CD4-positive, alpha-beta T cell (primary cell): Measurements from ENCODE around the gene AFF3. TPM values are rescaled to one million over a fixed set of nuclear protein-coding genes. Genes with fewer than 3 reads are reported as not detected.

Experiments used
- ATAC-seq: fragments of 200-7000 bp; cut with Tn5 transposase; one replicate; pipeline ENCODE4 v1.10.0; 2022; ENCODE audit warnings: mild to moderate bottlenecking; ENCODE audit not compliant: poor library complexity
- CTCF ChIA-PET: fragments of 350-600 bp; sonication (Branson Sonifier 250); formaldehyde crosslinking; loops from one replicate; lab custom pipeline; 2021; ENCODE audit warnings: antibody characterized with exemption, inconsistent platforms; lab: Charles Lee
- POLR2A ChIA-PET: fragments of 350-600 bp; sonication (Branson Sonifier 250); formaldehyde crosslinking; loops from one replicate; lab custom pipeline; 2021; ENCODE audit warnings: antibody characterized with exemption, inconsistent platforms; lab: Charles Lee
- DNase-seq, 14 experiments: peaks; one replicate each; pipeline ENCODE4 v3.0.0-alpha.2; 2013 to 2020; ENCODE audit warnings: mixed read lengths in 2 of 14
- H3K27ac ChIP-seq, 2 donors: one replicate each; pipeline versions ENCODE4 v1.5.1 to v1.7.0; 2013; ENCODE audit warnings: low read length in 2 of 2, low read depth in 1 of 2, mild to moderate bottlenecking in 1 of 2
- H3K27me3 ChIP-seq, 2 experiments: 1 replicate in 1 of 2; 2 replicates in 1 of 2; pipeline versions ENCODE4 v1.6.1 to v1.7.0; 2013; ENCODE audit warnings: low read length in 2 of 2, control low read depth in 1 of 2, mild to moderate bottlenecking in 1 of 2, moderate library complexity in 1 of 2; ENCODE audit not compliant: insufficient read depth in 2 of 2, control insufficient read depth in 1 of 2
- H3K36me3 ChIP-seq: one replicate; pipeline ENCODE4 v1.6.1; 2013; ENCODE audit warnings: low read length, control low read depth; ENCODE audit not compliant: insufficient read depth
- H3K4me1 ChIP-seq: one replicate; pipeline ENCODE4 v1.6.1; 2013; ENCODE audit warnings: low read length, control low read depth; ENCODE audit not compliant: insufficient read depth
- H3K4me3 ChIP-seq: one replicate; pipeline ENCODE4 v1.5.1; 2013; ENCODE audit warnings: mild to moderate bottlenecking, low read length, moderate library complexity
- H3K9me3 ChIP-seq, 2 experiments: 1 replicate in 1 of 2; 2 replicates in 1 of 2; pipeline versions ENCODE4 v1.6.1 to v1.7.0; 2013; ENCODE audit warnings: low read length in 2 of 2, mild to moderate bottlenecking in 2 of 2, control low read depth in 1 of 2, moderate library complexity in 1 of 2; ENCODE audit not compliant: control insufficient read depth in 1 of 2, insufficient read depth in 1 of 2
- H3K27ac Mint-ChIP-seq: one replicate; pipeline ENCODE4 v1.8.0; 2020; ENCODE audit warnings: mixed read lengths
- H3K27me3 Mint-ChIP-seq: one replicate; pipeline ENCODE4 v1.8.0; 2021; ENCODE audit warnings: mixed read lengths
- H3K36me3 Mint-ChIP-seq: one replicate; pipeline ENCODE4 v1.8.0; 2021; ENCODE audit warnings: low read depth, mixed read lengths
- H3K4me1 Mint-ChIP-seq: one replicate; pipeline ENCODE4 v1.8.0; 2021; ENCODE audit warnings: low read depth, mixed read lengths
- H3K4me3 Mint-ChIP-seq: one replicate; pipeline ENCODE4 v1.8.0; 2020; ENCODE audit warnings: mild to moderate bottlenecking, mixed read lengths
- H3K9me3 Mint-ChIP-seq: one replicate; pipeline ENCODE4 v1.8.0; 2020; ENCODE audit warnings: mixed read lengths
- intact Hi-C, 2 experiments: fragments of 100-400 bp; cut with DNase I in 1 of 2; cut with micrococcal nuclease in 1 of 2; formaldehyde crosslinking; loops; one replicate each; pipeline versions ENCODE4 v1.15.1 to v1.9.0; 2023 to 2025; cut with DNase I, micrococcal nuclease
- total RNA-seq, 174 experiments: library from RNA in 2 of 174; stranded (reverse) in 2 of 174; gene quantifications; one replicate each; pipeline ENCODE4 v1.2.3 and lab custom pipeline; 2021 to 2026
- TF ChIP-seq, protein P1 (sequence below): fragments of 200-600 bp; IDR thresholded peaks from one replicate; pipeline ENCODE4 v1.8.0; 2022; ENCODE audit warnings: antibody characterized with exemption, mild to moderate bottlenecking

AFF3 gene
- total RNA-seq, 2 experiments from 2014 or later, result 15.4 to 15.7 TPM

DNA sequence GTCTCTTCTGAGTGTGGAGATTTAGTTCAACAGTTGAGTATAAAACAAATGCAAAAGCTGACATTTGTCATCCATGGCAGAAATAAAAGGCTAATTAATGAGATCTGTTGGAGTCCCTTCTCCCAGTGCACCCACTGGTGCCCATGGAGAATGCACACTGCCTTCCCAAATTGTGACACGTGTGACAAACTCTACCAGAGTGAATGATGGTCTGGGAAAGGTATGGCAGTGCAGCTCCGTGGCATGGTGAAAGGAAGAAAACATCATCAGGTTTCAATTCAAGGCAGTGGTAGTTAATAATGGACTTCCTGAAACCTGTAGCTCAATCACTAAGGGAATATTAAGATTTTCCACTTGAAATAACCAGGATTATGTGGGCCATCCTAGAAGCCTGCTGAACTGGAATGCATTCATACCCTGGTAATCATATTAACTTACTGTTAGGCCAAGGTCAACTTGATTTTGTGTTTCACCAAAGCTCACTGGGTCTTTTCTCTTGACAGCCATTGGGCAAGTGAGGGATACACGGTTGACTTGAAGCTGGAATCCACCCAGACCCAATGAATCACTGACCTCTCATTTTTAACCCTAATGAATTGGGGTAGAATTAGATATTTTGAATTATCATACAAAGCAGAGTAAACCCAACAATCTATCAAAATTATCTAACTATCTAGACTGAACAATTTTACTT, 167.6 kb downstream of the AFF3 start:
- Histone ChIP-seq H3K36me3 (no peaks in the 10 kb centered on the region), H3K27me3 (no peaks in the 10 kb centered on the region), H3K27ac (no peak overlapping the region), H3K4me3 (no peak overlapping the region), H3K9me3 (no peaks in the 10 kb centered on the region), H3K4me1 (no peaks in the 10 kb centered on the region)
- no peaks in the 10 kb centered on the region for H3K9me3 Mint-ChIP-seq
- no peaks in the 10 kb centered on the region for H3K4me1 Mint-ChIP-seq
- no peak overlapping the region for H3K27ac Mint-ChIP-seq
- no peaks in the 10 kb centered on the region for H3K27me3 Mint-ChIP-seq
- ChIA-PET POLR2A (no interaction called here), CTCF (no interaction called here)
- intact Hi-C loops, result no loop called here
- no peak for ATAC-seq
- no peak overlapping the region for H3K4me3 Mint-ChIP-seq
- TF ChIP-seq, protein P1, sequence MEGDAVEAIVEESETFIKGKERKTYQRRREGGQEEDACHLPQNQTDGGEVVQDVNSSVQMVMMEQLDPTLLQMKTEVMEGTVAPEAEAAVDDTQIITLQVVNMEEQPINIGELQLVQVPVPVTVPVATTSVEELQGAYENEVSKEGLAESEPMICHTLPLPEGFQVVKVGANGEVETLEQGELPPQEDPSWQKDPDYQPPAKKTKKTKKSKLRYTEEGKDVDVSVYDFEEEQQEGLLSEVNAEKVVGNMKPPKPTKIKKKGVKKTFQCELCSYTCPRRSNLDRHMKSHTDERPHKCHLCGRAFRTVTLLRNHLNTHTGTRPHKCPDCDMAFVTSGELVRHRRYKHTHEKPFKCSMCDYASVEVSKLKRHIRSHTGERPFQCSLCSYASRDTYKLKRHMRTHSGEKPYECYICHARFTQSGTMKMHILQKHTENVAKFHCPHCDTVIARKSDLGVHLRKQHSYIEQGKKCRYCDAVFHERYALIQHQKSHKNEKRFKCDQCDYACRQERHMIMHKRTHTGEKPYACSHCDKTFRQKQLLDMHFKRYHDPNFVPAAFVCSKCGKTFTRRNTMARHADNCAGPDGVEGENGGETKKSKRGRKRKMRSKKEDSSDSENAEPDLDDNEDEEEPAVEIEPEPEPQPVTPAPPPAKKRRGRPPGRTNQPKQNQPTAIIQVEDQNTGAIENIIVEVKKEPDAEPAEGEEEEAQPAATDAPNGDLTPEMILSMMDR, result no peak
- no peak for DNase-seq
- H3K36me3 Mint-ChIP-seq, result peaks cover 7% of the 10 kb centered on the region

- intact Hi-C loops, result no loop called here
- no peak for DNase-seq
- TF ChIP-seq, protein P1, result no peak
- H3K4me1 ChIP-seq, result no peaks in the 10 kb centered on the region
- no peak for ATAC-seq
- H3K9me3 ChIP-seq, result no peaks in the 10 kb centered on the region
- no peak overlapping the region for H3K27ac ChIP-seq
- no peak overlapping the region for H3K4me3 ChIP-seq
- H3K36me3 ChIP-seq, result no peaks in the 10 kb centered on the region
- ChIA-PET POLR2A (no interaction called here), CTCF (no interaction called here)
- no peaks in the 10 kb centered on the region for H3K27me3 ChIP-seq
- Mint-ChIP-seq H3K36me3 (peaks cover 7% of the 10 kb centered on the region), H3K4me3 (no peak overlapping the region), H3K4me1 (no peaks in the 10 kb centered on the region), H3K27me3 (no peaks in the 10 kb centered on the region), H3K9me3 (no peaks in the 10 kb centered on the region), H3K27ac (no peak overlapping the region)
Observed at GRCh38 chr2:99974275-99974674, 168.1 kb downstream of the AFF3 start.

DNA sequence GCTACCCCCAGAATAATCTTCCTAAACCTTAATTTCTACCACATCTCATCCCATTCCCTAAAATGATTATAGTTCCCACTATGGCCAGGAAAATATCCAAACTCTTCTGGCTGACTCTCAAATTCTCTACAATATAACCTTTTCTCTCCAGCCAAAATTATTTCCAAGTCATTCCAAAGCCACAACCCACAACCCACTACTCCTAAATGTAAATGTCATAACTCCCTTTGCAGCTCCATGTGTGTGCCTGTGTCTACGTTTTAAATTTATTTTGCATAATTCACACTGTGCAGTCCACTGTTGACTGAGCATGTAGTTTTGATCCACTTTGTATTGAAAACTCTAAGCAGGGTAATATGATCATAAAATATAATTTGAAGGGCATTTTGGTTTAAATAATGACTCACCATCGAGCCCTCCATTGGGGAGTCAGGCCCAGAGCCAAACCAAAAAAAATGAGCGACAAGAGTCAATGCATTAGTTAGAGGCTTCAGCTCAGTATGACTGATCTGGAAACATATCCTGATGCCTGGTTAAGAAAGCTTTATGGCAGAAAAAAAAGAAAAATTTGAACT, 171.0 kb downstream of the AFF3 start:
- Mint-ChIP-seq H3K27ac (no peak overlapping the region), H3K9me3 (no peaks in the 10 kb centered on the region), H3K36me3 (no peaks in the 10 kb centered on the region), H3K4me1 (no peaks in the 10 kb centered on the region), H3K4me3 (no peak overlapping the region), H3K27me3 (no peaks in the 10 kb centered on the region)
- DNase-seq (no peak), ATAC-seq (no peak)
- POLR2A ChIA-PET, result no interaction called here
- TF ChIP-seq, protein P1, result no peak
- CTCF ChIA-PET, result no interaction called here
- Histone ChIP-seq H3K4me3 (no peak overlapping the region), H3K4me1 (no peaks in the 10 kb centered on the region), H3K9me3 (no peaks in the 10 kb centered on the region), H3K36me3 (no peaks in the 10 kb centered on the region), H3K27ac (no peak overlapping the region), H3K27me3 (no peaks in the 10 kb centered on the region)
- intact Hi-C loops, result no loop called here
